ENCODE results near the gene TMEM250. TPM values are rescaled to one million over a fixed set of nuclear protein-coding genes. Genes with fewer than 3 reads are reported as not detected.
"Not testable (repeated sequence)": the region's sequence is repeated elsewhere in the genome, so short reads cannot be mapped to it uniquely, and the experiment has no call there.

Gene TMEM250
- total and polyA plus RNA-seq, 4 experiments from 2014 or later = 46.7 to 67.3 (median 53.9) TPM

DNA sequence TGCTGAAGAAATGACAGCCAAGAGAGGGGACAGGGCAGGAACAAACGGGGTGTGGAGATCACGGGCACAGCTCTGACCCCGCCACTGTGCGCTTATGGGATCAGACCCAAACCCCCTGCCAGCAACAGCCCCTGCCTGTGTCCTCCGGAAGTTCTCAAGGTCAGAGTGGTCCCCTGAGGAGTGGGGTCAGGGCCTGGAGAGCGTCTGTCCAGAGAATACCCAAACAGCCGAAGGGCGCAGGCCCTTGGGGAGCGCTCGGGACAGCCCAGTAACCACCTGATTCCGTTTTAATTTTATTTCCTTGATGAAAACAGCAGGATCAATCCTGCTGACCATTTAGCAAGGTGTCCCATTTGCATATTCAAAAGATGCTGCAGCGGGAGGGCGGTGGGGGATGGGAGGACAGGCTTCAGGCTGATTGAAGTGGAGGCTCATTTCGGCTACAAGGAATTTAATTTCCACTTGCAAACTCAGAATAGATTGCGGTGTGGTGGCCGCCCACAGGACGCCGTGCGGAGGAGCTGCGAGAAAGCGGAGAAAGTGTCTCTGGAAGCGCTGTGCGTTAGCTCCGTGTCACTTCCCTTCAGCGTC is 32.6 kb upstream of the TMEM250 start:
- intact Hi-C loops (cut with micrococcal nuclease) = no loop called here
- no peak overlapping the region for H3K27ac ChIP-seq (ENCODE audit: low read depth, low read length)
- POLR2A ChIA-PET (ENCODE audit: partially characterized antibody) = no interaction called here

GRCh38 chr9:136150664-136151213 is 32.1 kb upstream of the TMEM250 start:
- POLR2A ChIA-PET (ENCODE audit: partially characterized antibody); H3K9me3 Mint-ChIP-seq; H3K27ac Mint-ChIP-seq; H3K27me3 ChIP-seq (ENCODE audit: insufficient read depth, low read length); H3K4me1 ChIP-seq (ENCODE audit: insufficient read depth, low read length); H3K36me3 Mint-ChIP-seq; H3K4me3 Mint-ChIP-seq; H3K4me3 ChIP-seq (ENCODE audit: low read length in 2 of 2); DNase-seq; H3K27ac ChIP-seq (ENCODE audit: low read depth, low read length); H3K9me3 ChIP-seq (ENCODE audit: control insufficient read depth in 1 of 2, low read length in 2 of 2); H3K36me3 ChIP-seq (ENCODE audit: insufficient read depth, low read length); CTCF ChIA-PET (ENCODE audit: partially characterized antibody); H3K4me1 Mint-ChIP-seq; intact Hi-C loops (cut with micrococcal nuclease): not testable (repeated sequence)
- H3K27me3 Mint-ChIP-seq = peaks cover 10 to 18% of the 10 kb centered on the region in 2 donors

More for the DNA sequence above, 32.6 kb upstream of the TMEM250 start:
- CTCF ChIA-PET (ENCODE audit: partially characterized antibody) = interaction anchor here (0.8 kb wide), 1 partner anchor 12 kb away, joined by 3 read pairs; no protein-coding TSS in a partner anchor
- Mint-ChIP-seq H3K27me3 (peaks cover 7 to 12% of the 10 kb centered on the region in 2 donors), H3K4me1 (no peaks in the 10 kb centered on the region), H3K4me3 (no peak overlapping the region), H3K9me3 (no peaks in the 10 kb centered on the region), H3K36me3 (no peaks in the 10 kb centered on the region), H3K27ac (peak overlapping the region in 1 of 7 donors; percentile 30)
- Histone ChIP-seq H3K9me3 (ENCODE audit: control insufficient read depth in 1 of 2, low read length in 2 of 2) (no peaks in the 10 kb centered on the region), H3K36me3 (ENCODE audit: insufficient read depth, low read length) (no peaks in the 10 kb centered on the region), H3K4me1 (ENCODE audit: insufficient read depth, low read length) (no peaks in the 10 kb centered on the region), H3K4me3 (ENCODE audit: low read length in 2 of 2) (no peak overlapping the region), H3K27me3 (ENCODE audit: insufficient read depth, low read length) (no peaks in the 10 kb centered on the region)
- DNase-seq = no peak

DNA sequence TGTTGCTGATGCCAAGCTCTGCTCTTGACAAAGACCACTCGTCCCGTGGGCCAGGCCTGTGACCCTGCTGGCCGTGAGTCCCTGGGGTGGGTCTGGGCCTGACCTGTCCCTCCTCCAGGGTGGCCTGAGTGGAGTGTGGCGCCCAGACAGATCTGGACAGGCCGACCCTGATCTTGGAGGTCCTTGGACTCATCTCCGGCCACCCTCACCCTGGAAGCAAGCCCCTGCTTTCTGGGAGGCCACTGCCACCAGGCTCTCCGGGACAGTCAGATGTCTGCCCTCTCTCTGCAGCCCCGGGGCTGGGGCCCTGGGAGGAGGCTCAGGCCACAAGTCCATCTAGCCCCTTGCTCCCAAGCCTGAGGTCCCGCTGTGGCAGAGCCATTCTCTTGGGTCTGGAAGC is 31.2 kb upstream of the TMEM250 start:
- no peaks in the 10 kb centered on the region for H3K36me3 ChIP-seq (ENCODE audit: insufficient read depth, low read length)
- no peaks in the 10 kb centered on the region for H3K9me3 ChIP-seq (ENCODE audit: control insufficient read depth in 1 of 2, low read length in 2 of 2)
- no peak for DNase-seq
- H3K4me1 Mint-ChIP-seq = no peaks in the 10 kb centered on the region
- POLR2A ChIA-PET (ENCODE audit: partially characterized antibody) = no interaction called here
- no peaks in the 10 kb centered on the region for H3K9me3 Mint-ChIP-seq
- no peaks in the 10 kb centered on the region for H3K36me3 Mint-ChIP-seq
- intact Hi-C loops (cut with micrococcal nuclease) = no loop called here
- H3K4me1 ChIP-seq (ENCODE audit: insufficient read depth, low read length) = no peaks in the 10 kb centered on the region
- no peak overlapping the region for H3K27ac ChIP-seq (ENCODE audit: low read depth, low read length)
- no peak overlapping the region for H3K4me3 ChIP-seq (ENCODE audit: low read length in 2 of 2)
- no peak overlapping the region for H3K27ac Mint-ChIP-seq
- peaks cover 11% of the 10 kb centered on the region in 2 donors for H3K27me3 Mint-ChIP-seq
- H3K27me3 ChIP-seq (ENCODE audit: insufficient read depth, low read length) = no peaks in the 10 kb centered on the region
- H3K4me3 Mint-ChIP-seq = no peak overlapping the region
- CTCF ChIA-PET (ENCODE audit: partially characterized antibody) = no interaction called here

- no peaks in the 10 kb centered on the region for H3K27me3 ChIP-seq (ENCODE audit: insufficient read depth, low read length)
- Mint-ChIP-seq H3K9me3 (no peaks in the 10 kb centered on the region), H3K27me3 (peaks cover 11 to 13% of the 10 kb centered on the region in 2 donors), H3K4me1 (no peaks in the 10 kb centered on the region), H3K36me3 (no peaks in the 10 kb centered on the region), H3K4me3 (no peak overlapping the region), H3K27ac (no peak overlapping the region)
- H3K4me1 ChIP-seq (ENCODE audit: insufficient read depth, low read length) = no peaks in the 10 kb centered on the region
- intact Hi-C loops (cut with micrococcal nuclease) = no loop called here
- ChIA-PET CTCF (ENCODE audit: partially characterized antibody) (no interaction called here), POLR2A (ENCODE audit: partially characterized antibody) (no interaction called here)
- H3K9me3 ChIP-seq (ENCODE audit: control insufficient read depth in 1 of 2, low read length in 2 of 2) = no peaks in the 10 kb centered on the region
- H3K27ac ChIP-seq (ENCODE audit: low read depth, low read length) = no peak overlapping the region
- no peak overlapping the region for H3K4me3 ChIP-seq (ENCODE audit: low read length in 2 of 2)
- no peak for DNase-seq
- no peaks in the 10 kb centered on the region for H3K36me3 ChIP-seq (ENCODE audit: insufficient read depth, low read length)
Observed at GRCh38 chr9:136149337-136149736, 30.7 kb upstream of the TMEM250 start.

DNA sequence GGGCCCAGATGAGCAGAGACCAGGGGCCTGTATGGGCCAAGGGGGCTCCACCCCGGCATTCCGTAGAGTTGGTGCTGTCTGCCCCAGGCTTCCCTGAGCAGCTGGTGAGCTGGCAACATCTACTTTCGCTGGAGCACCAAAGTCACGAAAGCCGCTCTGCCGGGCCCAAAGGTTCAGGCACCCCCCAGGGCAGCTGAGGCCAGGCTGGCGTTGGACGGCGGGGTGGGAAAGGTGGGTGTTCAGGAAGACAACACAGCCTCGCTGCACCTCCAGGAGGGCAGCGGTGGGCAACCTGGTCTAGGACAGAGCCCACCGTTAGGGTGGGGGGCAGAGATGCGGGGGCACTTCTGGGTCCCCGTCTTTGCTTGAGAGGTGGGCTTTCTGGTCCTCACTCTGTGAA is 30.1 kb upstream of the TMEM250 start:
- Histone ChIP-seq H3K36me3 (ENCODE audit: insufficient read depth, low read length) (no peaks in the 10 kb centered on the region), H3K9me3 (ENCODE audit: control insufficient read depth in 1 of 2, low read length in 2 of 2) (no peaks in the 10 kb centered on the region), H3K27me3 (ENCODE audit: insufficient read depth, low read length) (no peaks in the 10 kb centered on the region), H3K27ac (ENCODE audit: low read depth, low read length) (no peak overlapping the region), H3K4me3 (ENCODE audit: low read length in 2 of 2) (no peak overlapping the region), H3K4me1 (ENCODE audit: insufficient read depth, low read length) (no peaks in the 10 kb centered on the region)
- intact Hi-C loops (cut with micrococcal nuclease) = no loop called here
- CTCF ChIA-PET (ENCODE audit: partially characterized antibody) = no interaction called here
- Mint-ChIP-seq H3K27me3 (peaks cover 11 to 13% of the 10 kb centered on the region in 2 donors), H3K36me3 (no peaks in the 10 kb centered on the region), H3K4me1 (no peaks in the 10 kb centered on the region), H3K4me3 (no peak overlapping the region), H3K27ac (no peak overlapping the region), H3K9me3 (no peaks in the 10 kb centered on the region)
- POLR2A ChIA-PET (ENCODE audit: partially characterized antibody) = no interaction called here
- no peak for DNase-seq

GRCh38 chr9:136147890-136148714 is 29.4 kb upstream of the TMEM250 start:
- ChIA-PET POLR2A (ENCODE audit: partially characterized antibody) (no interaction called here), CTCF (ENCODE audit: partially characterized antibody) (no interaction called here)
- H3K36me3 ChIP-seq (ENCODE audit: insufficient read depth, low read length) = no peaks in the 10 kb centered on the region
- H3K27ac Mint-ChIP-seq = no peak overlapping the region
- H3K4me1 ChIP-seq (ENCODE audit: insufficient read depth, low read length) = no peaks in the 10 kb centered on the region
- intact Hi-C loops (cut with micrococcal nuclease) = no loop called here
- peaks cover 11 to 13% of the 10 kb centered on the region in 2 donors for H3K27me3 Mint-ChIP-seq
- H3K36me3 Mint-ChIP-seq = no peaks in the 10 kb centered on the region
- DNase-seq = no peak
- no peaks in the 10 kb centered on the region for H3K27me3 ChIP-seq (ENCODE audit: insufficient read depth, low read length)
- no peak overlapping the region for H3K4me3 Mint-ChIP-seq
- H3K4me3 ChIP-seq (ENCODE audit: low read length in 2 of 2) = no peak overlapping the region
- H3K9me3 Mint-ChIP-seq = no peaks in the 10 kb centered on the region
- no peak overlapping the region for H3K27ac ChIP-seq (ENCODE audit: low read depth, low read length)
- no peaks in the 10 kb centered on the region for H3K4me1 Mint-ChIP-seq
- no peaks in the 10 kb centered on the region for H3K9me3 ChIP-seq (ENCODE audit: control insufficient read depth in 1 of 2, low read length in 2 of 2)

DNA sequence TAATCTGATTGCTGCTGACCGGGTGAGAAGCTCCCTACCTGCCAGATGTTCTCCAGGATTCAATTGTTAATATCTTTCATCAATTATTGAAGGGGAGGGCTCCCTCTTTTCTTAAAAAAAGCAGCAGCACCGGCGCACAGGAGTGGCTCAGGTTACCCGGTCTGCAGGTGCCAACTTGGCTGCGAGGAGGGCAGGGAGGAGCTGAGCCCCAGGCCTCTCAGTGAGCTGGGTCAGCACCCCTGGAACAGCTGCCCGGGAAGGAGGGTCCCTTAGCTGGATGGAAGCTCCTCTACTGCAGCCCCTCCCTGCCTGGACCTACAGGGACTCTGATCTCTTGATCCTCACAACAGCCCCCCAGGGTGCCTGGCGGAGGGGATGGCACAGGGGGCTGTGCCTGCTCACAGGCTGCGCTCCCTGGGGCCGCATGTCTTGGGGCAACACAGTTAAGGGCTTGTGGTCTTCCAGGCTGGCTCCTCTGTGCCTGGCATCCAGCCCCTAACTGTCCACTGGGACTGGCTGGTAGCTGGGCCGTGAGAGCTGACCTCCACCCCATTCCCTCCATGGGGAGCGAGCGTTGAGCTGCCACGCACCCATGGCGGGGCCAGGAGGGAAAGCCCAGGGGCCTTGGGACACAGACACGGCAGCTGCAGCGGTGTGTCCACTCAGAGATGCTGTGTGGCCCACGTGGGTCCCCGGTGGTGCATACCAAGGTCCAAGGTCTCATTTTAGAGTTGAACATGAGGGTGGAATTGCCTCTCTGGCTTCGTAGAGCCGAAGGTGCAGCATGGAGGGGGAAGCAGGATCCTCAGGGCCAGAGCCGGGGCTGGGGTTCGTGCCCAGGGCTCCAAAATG is 28.6 kb upstream of the TMEM250 start:
- no peaks in the 10 kb centered on the region for H3K9me3 Mint-ChIP-seq
- Histone ChIP-seq H3K9me3 (ENCODE audit: control insufficient read depth in 1 of 2, low read length in 2 of 2) (no peaks in the 10 kb centered on the region), H3K27ac (ENCODE audit: low read depth, low read length) (no peak overlapping the region), H3K4me1 (ENCODE audit: insufficient read depth, low read length) (no peaks in the 10 kb centered on the region), H3K36me3 (ENCODE audit: insufficient read depth, low read length) (no peaks in the 10 kb centered on the region), H3K4me3 (ENCODE audit: low read length in 2 of 2) (no peak overlapping the region), H3K27me3 (ENCODE audit: insufficient read depth, low read length) (no peaks in the 10 kb centered on the region)
- POLR2A ChIA-PET (ENCODE audit: partially characterized antibody) = no interaction called here
- no peaks in the 10 kb centered on the region for H3K4me1 Mint-ChIP-seq
- CTCF ChIA-PET (ENCODE audit: partially characterized antibody) = no interaction called here
- no peak overlapping the region for H3K4me3 Mint-ChIP-seq
- no peak overlapping the region for H3K27ac Mint-ChIP-seq
- peaks cover 8 to 13% of the 10 kb centered on the region in 2 donors for H3K27me3 Mint-ChIP-seq
- intact Hi-C loops (cut with micrococcal nuclease) = no loop called here
- DNase-seq = no peak
- H3K36me3 Mint-ChIP-seq = no peaks in the 10 kb centered on the region

Measured in CD4-positive, alpha-beta memory T cell (primary cell).